ENCODE measurements around the gene LITAFD.
"Not testable (repeated sequence)": the region's sequence is repeated elsewhere in the genome, so short reads cannot be mapped to it uniquely, and the experiment has no call there.

LITAFD gene

DNA sequence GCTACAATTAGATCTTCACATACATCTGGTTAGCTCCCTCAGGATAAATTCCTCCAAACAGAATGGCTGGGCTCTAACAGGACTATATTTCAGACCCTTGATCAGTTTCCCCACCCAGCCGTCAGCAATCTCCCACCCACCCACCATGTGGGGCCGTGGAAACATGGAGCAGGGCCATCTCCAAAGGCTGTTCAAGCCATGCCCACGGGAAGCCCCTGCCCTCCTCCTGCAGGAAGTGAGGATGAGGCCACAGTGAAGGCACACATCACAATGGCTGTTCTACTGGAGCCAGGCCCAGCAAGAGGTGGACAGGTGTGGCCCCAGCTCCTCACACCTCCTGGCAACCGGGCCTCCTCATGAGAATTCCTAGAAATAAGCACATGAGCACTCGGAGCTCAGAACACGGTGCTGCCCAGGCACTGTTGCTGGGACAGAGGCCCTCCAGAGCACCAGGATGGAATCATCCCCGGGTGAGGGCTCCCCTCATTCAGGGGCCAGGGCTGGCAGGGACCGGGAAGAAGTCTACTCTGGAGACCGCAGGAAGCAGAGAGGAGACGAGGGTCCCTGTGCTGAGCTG is at the start of gene LITAFD:
TSS of gene LITAFD (plus strand) at position 311 of the 577 bp plus-strand sequence. CDS start 2,005 bp downstream, outside the sequence.
- no peak for DNase-seq

DNA sequence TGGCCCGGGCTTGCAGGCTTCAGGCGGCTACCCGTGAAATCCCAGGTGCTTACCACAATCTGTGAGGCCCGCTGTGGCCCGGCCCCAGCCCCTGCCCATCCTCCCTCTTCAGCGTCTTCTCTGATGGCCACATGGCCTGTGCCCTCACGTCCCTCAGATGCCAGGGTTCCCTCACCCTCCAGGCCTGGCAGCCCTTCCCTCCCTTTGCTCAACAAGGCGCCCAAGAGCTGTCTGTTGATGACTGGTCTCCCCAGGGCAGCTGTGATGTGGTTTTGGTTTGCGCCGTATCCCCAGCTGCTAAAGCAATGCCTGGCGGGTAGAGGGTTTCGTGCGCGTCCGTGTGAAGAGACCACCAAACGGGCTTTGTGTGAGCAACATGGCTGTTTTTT is 49.4 kb upstream of the LITAFD start:
- no peak for DNase-seq

DNA sequence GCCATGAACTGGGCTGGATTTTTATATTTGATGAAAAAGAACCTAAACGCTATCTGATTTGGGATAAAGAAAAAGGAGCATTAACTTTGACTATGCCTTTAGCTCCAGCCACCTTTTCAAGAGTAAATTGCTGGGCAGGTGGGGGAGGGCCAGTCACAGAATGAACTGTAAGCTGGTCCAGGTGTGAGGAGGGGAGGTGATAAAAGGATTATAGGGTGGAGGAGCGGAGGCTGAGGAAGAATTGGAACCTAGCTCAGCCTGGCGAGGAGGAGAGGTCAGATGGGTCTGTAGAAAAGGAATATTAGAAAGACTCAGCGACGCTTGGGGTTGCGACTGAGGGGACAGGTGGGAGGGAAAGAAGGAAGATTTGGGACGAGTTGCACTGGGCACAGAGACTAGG is 45.4 kb upstream of the LITAFD start:
- not testable (repeated sequence) for DNase-seq

DNA sequence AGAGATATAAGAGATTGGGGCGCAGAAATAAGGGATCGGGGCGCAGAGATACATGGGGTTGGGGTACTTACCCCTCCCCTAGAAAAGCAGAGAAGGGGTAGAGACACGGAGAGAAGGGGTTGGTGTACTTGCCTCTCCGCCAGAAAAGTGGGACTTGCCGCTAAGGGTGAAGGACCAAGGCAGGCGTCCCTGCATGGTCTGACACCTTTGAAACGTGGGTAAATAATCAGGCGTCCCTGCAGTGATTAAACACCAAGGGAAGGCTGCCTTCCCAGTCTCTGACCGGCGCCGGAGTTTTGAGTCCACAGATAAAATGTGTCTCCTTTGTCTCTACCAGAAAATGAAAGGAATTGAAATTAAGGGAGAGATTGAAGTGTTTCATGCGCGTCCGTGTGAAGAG is 44.6 kb upstream of the LITAFD start:
- DNase-seq, result not testable (repeated sequence)

DNA sequence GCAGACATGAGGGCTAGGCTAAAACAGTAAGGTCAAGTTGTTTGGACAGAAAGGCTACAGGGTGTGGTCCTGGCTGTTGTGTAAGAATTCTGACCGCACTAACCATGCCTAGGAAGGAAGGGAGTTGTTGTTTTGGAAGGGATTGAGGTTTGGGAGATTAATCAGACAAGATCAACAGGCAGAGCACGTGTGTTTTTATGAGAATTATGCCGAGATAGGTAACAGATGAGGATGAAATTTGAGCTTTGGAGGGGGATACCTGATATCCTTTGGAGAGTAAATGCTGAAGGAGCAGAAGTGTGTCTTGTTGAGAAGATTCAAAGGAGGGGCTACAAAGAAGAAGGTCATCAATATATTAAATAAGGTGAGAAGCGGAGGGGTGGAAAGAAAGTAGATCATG is 40.1 kb upstream of the LITAFD start:
- not testable (repeated sequence) for DNase-seq

DNA sequence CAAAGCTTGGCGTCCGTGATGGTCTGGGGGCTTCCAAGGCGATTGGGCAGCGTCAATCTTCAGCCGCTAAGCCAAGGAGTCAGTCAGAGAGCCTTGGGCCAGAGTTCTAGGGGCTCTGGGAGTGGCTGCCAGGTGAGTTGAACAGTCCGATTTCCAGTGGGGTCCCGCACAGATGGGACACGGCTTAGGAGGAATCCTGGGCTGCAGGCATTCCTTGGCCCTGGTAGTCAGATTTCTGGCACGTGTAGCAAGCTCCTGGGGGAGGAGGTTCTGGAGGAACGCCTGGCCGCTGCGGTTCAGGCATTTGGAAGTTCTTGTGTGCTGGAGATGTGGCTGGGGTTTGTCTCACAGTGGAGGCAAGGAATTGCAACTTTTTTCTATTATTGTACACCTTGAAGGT is 38.9 kb upstream of the LITAFD start:
- DNase-seq, result not testable (repeated sequence)

DNA sequence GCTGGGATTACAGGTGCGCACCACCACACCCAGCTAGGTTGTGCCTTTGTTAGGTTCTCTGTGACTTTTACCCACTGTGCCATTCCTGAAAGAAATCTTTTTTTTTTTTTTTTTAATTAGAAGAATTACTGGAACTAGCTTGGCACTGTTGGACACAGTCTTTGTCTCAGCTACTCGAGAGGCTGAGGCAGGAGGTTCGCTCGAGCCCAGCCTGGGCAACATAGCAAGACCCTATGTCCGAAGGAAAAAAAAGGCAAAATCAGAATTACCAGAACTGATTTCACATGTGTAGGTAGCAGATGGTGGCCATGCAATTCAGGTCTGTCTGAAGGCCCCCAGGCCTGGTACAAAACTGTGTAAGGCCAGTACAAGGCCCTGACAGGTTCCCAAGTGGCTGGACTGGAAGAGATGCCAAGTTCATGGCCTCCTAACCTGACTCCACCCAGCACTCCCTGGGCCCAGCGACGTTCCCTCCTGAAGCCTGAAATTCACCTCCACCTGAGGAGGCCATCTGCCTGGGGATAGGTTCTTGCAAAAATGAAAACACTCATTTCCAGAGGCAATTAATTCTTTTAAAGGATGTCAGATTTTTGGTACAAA is 36.4 kb upstream of the LITAFD start:
- DNase-seq, result no peak

DNA sequence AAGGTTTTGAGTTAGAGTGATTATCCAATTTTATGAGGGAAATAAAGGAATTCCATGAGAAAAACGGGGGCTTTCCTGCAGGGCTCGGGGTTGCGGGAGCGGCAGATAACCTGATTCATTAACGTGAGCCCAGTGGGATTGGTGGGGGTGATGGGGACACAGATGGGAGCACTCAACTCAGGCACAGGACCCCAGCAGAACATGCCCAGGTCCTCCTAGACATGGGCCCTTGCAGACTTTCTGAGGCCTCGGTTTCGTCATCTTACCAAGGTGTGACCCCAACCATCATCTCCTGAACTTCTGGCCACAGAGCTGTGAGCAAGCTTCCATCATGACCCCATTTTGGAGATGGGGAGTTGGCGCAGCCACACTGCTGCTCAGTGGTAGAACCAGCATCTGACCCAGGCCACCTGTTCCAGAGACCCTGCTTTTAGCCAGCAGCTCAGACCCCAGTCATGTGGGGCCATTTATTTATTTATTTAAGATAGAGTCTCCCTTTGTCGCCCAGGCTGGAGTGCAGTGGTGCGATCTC is 35.7 kb upstream of the LITAFD start:
- no peak for DNase-seq

DNA sequence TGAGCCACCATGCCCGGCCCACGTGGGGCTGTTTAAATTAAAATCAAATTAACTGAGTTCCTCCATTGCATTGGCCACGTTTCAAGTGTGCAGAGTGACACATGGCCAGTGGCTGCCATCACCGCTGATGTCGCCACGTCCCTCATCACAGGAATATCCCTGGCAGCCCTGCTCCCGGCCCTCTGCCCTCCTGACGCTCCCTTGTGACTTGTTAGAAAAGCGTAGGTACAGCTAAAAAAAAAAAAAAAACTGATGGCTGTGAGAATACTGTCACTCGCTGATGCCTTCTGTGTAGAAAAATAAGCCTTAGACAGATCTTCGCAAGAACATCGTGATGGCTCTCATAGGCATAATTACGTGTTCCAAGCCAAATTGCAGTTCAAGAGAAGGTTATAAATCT is 35.0 kb upstream of the LITAFD start:
- DNase-seq, result no peak

DNA sequence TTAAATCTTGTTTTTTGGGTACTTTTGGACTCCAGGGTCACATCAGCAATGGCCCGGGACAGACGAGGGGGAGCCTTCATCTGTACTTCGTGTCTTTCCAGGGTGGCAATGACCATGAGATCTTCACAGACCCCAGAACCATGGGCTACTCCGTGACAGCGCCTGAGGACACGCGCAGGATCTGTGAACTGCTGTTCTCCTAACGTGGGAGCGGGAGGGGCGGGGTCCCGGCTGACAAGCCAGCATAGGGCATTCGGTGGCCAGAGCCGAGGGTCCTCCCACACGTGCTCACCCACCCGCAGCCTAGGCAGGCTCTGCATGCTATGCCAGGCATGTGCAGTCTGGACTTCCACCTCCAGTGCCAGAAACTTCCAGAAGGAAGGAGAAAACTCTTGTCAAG is 34.5 kb upstream of the LITAFD start:
- DNase-seq, result no peak

DNA sequence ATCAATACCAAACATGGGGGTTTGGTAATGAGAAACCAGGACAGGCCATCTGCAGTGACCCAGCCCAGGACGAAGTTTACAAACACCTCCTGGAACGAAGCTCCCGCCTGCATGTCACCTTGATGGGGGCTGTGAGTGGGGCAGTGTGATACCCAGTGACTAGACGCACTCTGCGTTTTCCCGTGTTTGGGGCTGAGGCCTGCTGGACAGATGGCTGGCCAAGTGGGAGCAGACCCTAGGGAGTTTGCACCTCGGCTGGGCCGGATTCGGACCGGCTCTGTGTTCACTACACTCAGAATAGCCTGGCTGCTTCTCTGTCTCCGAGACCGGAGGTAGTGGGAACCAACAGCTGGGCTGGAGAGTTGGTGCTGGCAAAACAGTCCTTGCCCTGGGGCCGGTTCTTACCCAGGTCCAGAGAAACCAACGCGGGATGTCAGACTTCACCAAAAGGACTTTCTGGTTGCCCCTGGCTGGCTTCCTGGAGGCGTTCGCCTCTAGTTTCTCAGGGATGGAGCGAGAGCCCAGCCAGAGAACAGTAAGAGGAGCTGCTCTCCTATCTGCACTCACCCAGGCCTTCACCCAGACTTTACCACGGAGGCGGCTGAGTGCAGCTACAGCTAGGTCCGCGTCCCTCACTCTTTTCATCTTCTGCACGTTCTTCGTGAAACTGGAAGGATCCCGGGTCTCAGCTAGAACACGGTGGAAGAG is 33.8 kb upstream of the LITAFD start:
- DNase-seq, result no peak

DNA sequence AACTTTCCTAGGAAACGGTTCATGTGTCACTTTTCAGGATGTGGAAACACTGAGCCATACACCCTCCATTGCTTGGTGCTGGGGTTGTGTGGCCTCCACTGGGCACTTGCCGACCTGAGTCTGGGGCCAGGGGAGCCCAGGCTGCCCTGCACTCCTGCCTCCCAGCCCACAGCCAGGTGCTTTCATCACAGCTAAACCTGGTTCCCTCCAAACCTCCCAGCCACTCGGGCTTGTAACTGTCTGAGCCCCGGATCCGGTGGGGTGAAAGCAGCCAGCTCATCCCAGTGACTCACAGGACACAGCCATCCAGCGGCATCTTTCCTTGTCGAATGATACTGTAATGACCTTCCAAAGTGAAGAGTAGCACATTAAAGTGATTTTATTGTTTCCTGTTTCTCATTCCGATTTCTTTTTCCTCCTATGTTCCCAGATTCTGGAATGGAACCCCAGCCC is 33.2 kb upstream of the LITAFD start:
- no peak for DNase-seq

DNA sequence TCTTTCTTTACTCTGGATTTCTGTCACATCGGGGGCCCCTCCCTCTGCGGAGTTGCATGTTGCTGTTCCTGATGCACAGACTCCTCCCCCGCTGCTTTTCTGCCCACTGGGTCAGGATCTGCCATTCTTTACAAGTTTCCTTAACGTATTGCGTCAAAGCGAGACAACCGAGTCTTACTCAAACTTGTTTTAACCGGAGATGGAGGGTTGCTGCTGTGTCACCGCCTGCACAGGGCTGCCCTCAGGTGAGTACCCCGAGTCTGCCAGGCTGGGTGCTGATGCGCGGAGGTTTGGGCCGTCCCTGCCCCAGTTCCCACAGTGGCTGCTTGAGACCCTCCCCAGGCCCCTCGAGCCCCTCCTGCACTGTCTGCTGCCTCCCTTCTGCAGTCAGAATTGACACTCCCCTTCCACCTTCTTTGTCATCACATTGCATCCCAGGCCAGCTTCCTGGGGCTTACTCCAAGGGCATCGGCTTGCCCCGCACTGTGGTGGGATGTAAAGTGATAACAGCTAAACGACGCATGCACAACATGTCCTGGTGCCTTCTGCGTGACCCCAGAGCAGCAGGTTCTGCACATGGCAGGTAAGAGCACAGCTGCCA is 32.6 kb upstream of the LITAFD start:
- DNase-seq, result no peak

DNA sequence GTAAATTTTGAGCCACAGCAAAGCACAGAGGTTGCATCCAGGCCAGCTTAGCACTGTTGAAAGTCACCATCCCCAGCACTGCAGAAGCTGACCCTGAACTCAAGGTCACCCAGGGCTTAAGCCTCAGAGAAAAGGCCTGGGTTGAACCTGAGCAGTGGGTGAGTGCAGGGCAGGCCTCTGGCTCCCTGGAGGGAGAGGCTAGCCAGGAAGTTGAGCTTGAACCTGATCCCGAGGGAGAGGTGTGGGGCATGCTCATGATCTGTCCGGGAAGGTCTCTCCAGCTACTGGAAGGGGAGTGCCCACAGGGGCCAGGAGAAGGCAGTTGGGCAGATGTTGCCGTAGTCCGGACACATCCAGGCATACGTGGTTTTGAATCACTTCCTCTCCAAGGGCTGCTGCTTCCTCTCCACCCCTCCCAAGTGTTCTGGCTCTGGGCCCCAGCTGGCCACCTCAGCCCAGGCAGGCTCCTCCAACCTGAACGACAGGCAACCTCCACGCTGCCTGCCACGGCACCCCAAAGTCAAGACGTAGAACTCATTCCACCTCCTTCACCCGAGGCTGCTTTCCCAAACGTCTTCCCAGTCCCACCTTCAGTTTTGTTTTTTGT is 31.8 kb upstream of the LITAFD start:
- DNase-seq, result no peak

DNA sequence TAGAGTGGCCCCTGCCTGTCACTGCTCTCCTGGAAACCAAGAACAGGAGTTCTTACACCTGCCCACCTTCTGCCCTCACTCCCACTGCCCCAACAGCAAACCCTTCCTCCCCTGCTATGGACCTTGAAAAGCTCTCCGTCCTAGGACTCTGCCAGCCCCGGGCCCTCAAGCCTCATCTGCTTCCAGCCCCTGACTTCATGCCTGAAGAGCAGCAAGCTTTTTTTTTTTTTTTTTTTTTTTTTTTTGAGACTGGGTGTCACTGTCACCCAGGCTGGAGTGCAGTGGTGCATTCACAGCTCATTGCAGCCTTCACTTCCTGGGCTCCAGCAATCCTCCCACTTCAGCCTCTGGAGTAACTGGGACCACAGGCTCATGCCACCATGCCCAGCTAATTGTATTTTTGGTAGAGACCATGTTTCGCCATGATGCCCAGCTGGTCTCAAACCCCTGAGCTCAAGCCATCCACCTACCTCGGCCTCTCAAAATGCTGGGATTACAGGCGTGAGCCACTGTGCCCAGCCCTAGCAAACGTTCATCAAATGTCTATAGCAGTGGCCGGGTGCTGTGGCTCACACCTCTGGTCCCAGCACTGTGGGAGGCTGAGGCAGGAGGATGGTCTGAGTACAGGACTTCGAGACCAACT is 30.3 kb upstream of the LITAFD start:
- DNase-seq, result no peak

DNA sequence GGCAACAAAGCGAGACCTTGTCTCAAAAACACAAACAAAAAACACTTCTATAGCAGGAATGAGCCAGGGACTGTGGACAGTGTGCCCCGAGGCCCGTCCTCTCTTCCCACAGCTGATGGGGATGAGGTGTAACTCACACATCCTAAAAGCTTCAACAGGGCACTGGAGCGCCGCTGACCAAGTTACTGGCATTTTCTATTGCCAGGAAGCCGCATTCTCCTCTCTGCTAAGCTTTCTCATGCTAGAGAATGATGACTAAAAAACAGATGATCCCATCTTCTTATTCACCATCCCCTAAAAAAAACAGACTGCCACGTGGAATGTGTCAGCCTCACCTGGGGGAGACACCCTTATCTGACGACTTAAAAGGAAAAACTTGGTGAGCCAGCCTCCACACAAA is 29.6 kb upstream of the LITAFD start:
- no peak for DNase-seq

DNA sequence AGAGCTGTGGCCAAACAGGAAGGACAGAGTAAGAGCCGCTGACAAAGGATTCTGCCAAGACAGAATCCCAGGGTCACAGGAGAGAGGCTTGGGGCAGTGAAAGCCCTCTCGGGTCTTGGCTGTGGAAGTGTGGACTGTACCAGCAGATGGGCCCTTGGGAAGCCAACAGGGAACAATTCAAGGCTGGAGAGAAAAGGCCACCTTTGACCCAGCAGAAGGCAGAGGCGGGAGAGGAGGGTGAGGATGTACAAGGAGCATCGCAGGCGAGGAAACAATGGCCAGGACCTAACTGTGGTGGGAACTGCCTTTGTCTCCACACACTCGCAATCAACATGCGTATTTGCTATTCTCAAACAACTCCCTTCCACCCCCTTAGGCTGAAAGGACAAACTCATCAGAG is 29.0 kb upstream of the LITAFD start:
- no peak for DNase-seq

DNA sequence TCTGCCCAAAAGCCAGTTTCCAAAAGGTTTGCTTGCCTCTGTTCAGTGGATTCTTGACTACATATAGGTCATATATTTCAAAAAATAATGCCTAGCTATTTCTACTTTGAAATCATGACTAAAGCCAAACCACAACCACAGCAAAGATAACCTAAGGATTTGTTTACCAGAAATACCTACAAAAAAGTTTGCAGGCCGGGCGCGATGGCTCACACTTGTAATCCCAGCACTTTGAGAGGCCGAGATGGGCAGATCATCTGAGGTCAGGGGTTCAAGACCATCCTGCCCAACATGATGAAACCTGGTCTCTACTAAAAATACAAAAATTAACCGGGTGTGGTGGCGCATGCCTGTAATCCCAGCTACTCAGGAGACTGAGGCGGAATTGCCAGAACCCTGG is 28.5 kb upstream of the LITAFD start:
- no peak for DNase-seq

DNA sequence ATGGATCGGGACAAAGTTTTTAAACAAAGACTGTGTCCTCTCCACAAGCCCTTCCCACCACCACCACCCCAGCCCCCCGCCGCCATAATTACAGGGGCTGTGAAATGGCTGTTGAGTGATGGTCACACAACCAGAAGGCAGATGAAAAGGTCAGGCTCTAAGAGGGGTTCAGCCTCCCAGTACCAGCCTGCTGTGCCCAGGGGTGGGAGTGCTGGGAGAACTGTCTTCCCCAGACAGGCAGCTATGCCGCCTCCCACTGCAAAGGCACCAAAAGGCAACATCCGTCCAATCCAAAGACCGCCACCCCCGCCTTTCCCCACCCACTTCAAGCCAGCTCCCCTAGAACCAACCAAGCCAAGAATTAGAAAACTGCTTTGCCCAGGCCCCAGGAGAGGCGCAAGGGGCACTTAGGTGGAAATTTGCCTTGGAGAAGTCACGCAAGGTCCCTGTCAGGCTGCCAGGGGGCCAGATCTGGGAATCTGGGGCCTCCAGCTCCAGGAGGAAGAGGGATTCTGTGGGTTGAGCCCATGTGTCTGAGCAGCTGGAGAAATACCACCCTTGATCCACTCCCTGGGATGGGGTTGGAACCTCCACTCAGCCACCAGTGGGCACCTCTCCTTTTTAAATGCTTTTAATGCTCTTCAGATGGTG is 27.7 kb upstream of the LITAFD start:
- no peak for DNase-seq

DNA sequence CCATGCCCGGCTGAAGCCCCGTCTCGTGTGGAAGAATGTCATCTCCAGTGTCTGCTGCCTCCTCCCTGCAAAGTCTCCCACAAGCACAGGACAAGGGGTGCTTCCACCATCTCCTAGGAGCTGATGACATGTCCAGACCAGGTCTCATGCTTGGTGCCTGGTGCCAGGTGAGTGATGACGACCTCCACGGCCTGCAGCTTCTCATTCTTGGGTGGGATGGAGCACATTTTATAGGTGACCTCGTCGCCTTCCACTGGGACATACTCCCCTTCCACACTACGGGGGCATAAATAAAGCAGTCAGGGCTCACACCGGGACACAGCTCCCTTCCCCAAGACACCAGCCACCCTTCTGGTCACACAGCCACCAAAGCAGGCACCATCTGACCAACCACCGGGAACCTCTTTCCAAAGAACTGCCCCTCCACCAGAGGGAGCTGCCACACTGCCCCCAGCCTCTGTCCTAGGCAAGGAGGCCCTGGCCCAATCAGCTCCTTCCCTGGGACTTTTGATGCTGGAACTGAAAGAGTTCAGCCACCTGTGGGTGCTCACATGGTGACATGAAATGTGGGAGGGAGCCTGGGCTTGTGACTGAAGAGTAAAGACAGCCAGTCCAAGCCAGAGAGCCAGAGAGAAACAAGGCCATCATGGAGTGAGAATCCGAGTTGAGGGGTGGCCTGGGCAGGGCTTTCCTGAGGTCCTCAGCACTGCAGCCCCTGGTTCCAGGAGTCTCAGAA is 26.9 kb upstream of the LITAFD start:
- no peak for DNase-seq

DNA sequence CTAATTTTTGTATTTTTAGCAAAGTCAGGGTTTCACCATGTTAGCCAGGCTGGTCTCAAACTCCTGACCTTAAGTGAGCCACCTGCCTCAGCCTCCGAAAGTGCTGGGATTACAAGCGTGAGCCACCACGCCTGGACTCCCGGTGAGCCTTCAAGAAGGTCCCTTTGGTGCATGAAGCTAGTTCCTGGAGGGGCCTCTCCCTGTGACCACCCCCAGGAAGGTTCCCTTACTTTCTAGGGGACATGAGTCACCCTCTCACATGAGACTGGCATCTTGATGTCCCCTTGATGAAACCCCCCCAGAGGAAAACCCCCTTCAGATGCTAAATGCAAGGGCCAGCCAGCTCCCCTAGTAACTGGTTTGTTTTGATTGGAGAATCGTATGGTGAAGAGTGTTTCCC is 26.2 kb upstream of the LITAFD start:
- no peak for DNase-seq

Data from stimulated activated CD4-positive, alpha-beta T cell treated with anti-CD3 and anti-CD28 coated beads, Interleukin-15, amount 100 ng/mL, for 24 hours (primary cell).